HCT116 (cell line): Measurements from ENCODE around the gene EIF4EBP3. TPM values are rescaled to one million over a fixed set of nuclear protein-coding genes. Genes with fewer than 3 reads are reported as not detected.

Experiments used
- ATAC-seq: fragments of 200-7000 bp; cut with Tn5 transposase; 2 replicates; pipeline ENCODE4 v1.9.1; 2020; ENCODE audit warnings: mild to moderate bottlenecking, moderate library complexity
- BruUV-seq: library from RNA; stranded (reverse); fragments of 400-500 nt; replicated peaks from 2 replicates; lab custom pipeline; 2021; lab: Mats Ljungman, UMichigan
- CTCF ChIA-PET: fragments of 300-600 bp; sonication (Branson Sonifier 250); formaldehyde crosslinking; loops from one replicate; lab custom pipeline; 2021; ENCODE audit warnings: antibody characterized with exemption; lab: Charles Lee
- POLR2A ChIA-PET: fragments of 300-600, 350-600 bp; sonication (Branson Sonifier 250); formaldehyde crosslinking; loops from one replicate; lab custom pipeline; 2021; ENCODE audit warnings: antibody characterized with exemption; lab: Charles Lee
- RAD21 ChIA-PET, 2 experiments: fragments of 300-600 bp; sonication (Branson Sonifier 250); formaldehyde crosslinking; loops; one replicate each; lab custom pipeline; 2023; ENCODE audit warnings: low total read pairs in 2 of 2; ENCODE audit not compliant: uncharacterized antibody in 2 of 2, unreplicated experiment in 2 of 2, low non-redundant PET in 1 of 2; lab: Charles Lee
- DNase-seq: peaks from one replicate; pipeline ENCODE4 v3.0.0-alpha.2; 2010; ENCODE audit warnings: low read depth, low spot score
- H2AFZ ChIP-seq: fragments of 200-600 bp; shearing (Covaris generic), sonication (generic); 2 replicates; pipeline ENCODE4 v1.6.1; 2017; ENCODE audit warnings: low read depth, mixed run types, mixed read lengths, antibody characterized with exemption, low read length; ENCODE audit not compliant: poor library complexity, severe bottlenecking
- H3K27ac ChIP-seq: 2 replicates; pipeline ENCODE4 v1.5.1; 2012; ENCODE audit warnings: low read depth, low read length
- H3K27me3 ChIP-seq: fragments of 200-600 bp; sonication (generic); 2 replicates; pipeline ENCODE4 v1.6.1; 2016; ENCODE audit warnings: mixed run types, low read length, mixed read lengths; ENCODE audit not compliant: insufficient read depth
- H3K36me3 ChIP-seq, 2 experiments: fragments of 200-500 bp in 1 of 2; fragments of 200-600 bp in 1 of 2; sonication (Bioruptor generic) in 1 of 2; sonication (generic) in 1 of 2; 2 replicates each; pipeline versions ENCODE4 v1.5.1 to v1.6.1; 2014 to 2016; ENCODE audit warnings: low read length in 2 of 2, inconsistent platforms in 1 of 2, mixed read lengths in 1 of 2, mixed run types in 1 of 2; ENCODE audit not compliant: insufficient read depth in 2 of 2, control insufficient read depth in 1 of 2
- H3K4me1 ChIP-seq, 2 experiments: fragments of 200-600 bp in 1 of 2; sonication (generic) in 1 of 2; 2 replicates each; pipeline versions ENCODE4 v1.5.1 to v1.6.1; 2012 to 2017; ENCODE audit warnings: low read length in 2 of 2, inconsistent platforms in 1 of 2, mild to moderate bottlenecking in 1 of 2, mixed read lengths in 1 of 2, mixed run types in 1 of 2, moderate library complexity in 1 of 2; ENCODE audit not compliant: insufficient read depth in 2 of 2, control insufficient read depth in 1 of 2
- H3K4me2 ChIP-seq: fragments of 200-600 bp; sonication (generic); 2 replicates; pipeline ENCODE4 v1.6.1; 2017; ENCODE audit warnings: mixed run types, low read length, mixed read lengths
- H3K4me3 ChIP-seq, 2 experiments: fragments of 200-600 bp in 1 of 2; sonication (generic) in 1 of 2; replicated peaks in 1 of 2; 2 replicates each; pipeline ENCODE4 v1.5.1; 2011 to 2016; ENCODE audit warnings: low read length in 2 of 2, control low read depth in 1 of 2, low read depth in 1 of 2, mild to moderate bottlenecking in 1 of 2, mixed read lengths in 1 of 2, mixed run types in 1 of 2
- H3K79me2 ChIP-seq: fragments of 200-600 bp; sonication (generic); 2 replicates; pipeline ENCODE4 v1.6.1; 2017; ENCODE audit warnings: mild to moderate bottlenecking, mixed run types, low read length, moderate library complexity, mixed read lengths; ENCODE audit not compliant: insufficient read depth
- H3K9ac ChIP-seq: fragments of 200-600 bp; sonication (generic); 2 replicates; pipeline ENCODE4 v1.6.1; 2016; ENCODE audit warnings: low read length, mixed read lengths
- H3K9me2 ChIP-seq: fragments of 200-600 bp; sonication (generic), shearing (Covaris generic); 2 replicates; pipeline ENCODE4 v1.6.1; 2017; ENCODE audit warnings: mixed run types, mild to moderate bottlenecking, moderate library complexity; ENCODE audit not compliant: insufficient read depth
- H3K9me3 ChIP-seq, 2 experiments: fragments of 200-500 bp in 1 of 2; fragments of 200-600 bp in 1 of 2; sonication (Bioruptor generic) in 1 of 2; sonication (generic) in 1 of 2; 2 replicates each; pipeline ENCODE4 v1.6.1; 2014 to 2017; ENCODE audit warnings: low read length in 2 of 2, mixed read lengths in 2 of 2, inconsistent platforms in 1 of 2, low read depth in 1 of 2, mild to moderate bottlenecking in 1 of 2, mixed run types in 1 of 2, moderate library complexity in 1 of 2; ENCODE audit not compliant: control insufficient read depth in 1 of 2, insufficient read depth in 1 of 2
- H4K20me1 ChIP-seq: fragments of 200-600 bp; sonication (generic), shearing (Covaris generic); 2 replicates; pipeline ENCODE4 v1.6.1; 2017; ENCODE audit warnings: mixed run types, mild to moderate bottlenecking, moderate library complexity; ENCODE audit not compliant: insufficient read depth
- CEBPB ChIP-seq: IDR thresholded peaks from 2 replicates; pipeline ENCODE4 v1.6.1; 2012; ENCODE audit warnings: low read depth
- POLR2A ChIP-seq: IDR thresholded peaks from 2 replicates; pipeline ENCODE4 v1.7.0; 2011; ENCODE audit warnings: borderline replicate concordance; ENCODE audit not compliant: insufficient read depth, insufficient read length; ENCODE audit errors: extremely low read depth
- SP1 ChIP-seq: IDR thresholded peaks from 2 replicates; pipeline ENCODE4 v1.6.1; 2012; ENCODE audit warnings: low read depth
- SRF ChIP-seq: IDR thresholded peaks from 2 replicates; pipeline ENCODE4 v1.6.1; 2012; ENCODE audit warnings: low read depth
- TCF7L2 ChIP-seq: IDR thresholded peaks from 2 replicates; pipeline ENCODE4 v1.7.0; 2011; ENCODE audit warnings: borderline replicate concordance, inconsistent platforms; ENCODE audit not compliant: insufficient read depth, insufficient read length; ENCODE audit errors: extremely low read depth
- YY1 ChIP-seq: IDR thresholded peaks from 2 replicates; pipeline ENCODE4 v1.6.1; 2011; ENCODE audit warnings: low read length, low read depth, moderate library complexity, mild to moderate bottlenecking; ENCODE audit not compliant: insufficient replicate concordance; ENCODE audit errors: extremely low read depth
- ZFX ChIP-seq: fragments of 450-650 bp; IDR thresholded peaks from 2 replicates; pipeline ENCODE4 v1.6.1; 2017
- ZNF274 ChIP-seq: fragments of 200-500 bp; sonication (Bioruptor generic); IDR thresholded peaks from 2 replicates; pipeline ENCODE4 v1.6.1; 2014; ENCODE audit warnings: mild to moderate bottlenecking, low read depth, low read length, inconsistent platforms
- intact Hi-C: fragments of 100-400 bp; cut with micrococcal nuclease; formaldehyde crosslinking; loops from 2 replicates; pipeline ENCODE4 v1.10.0; 2022
- total RNA-seq: library from RNA; stranded (reverse); gene quantifications from one replicate; pipeline ENCODE4 v1.2.1, GENCODE V29; 2021; ENCODE audit not compliant: unreplicated experiment
- TF ChIP-seq, protein P1 (sequence below): IDR thresholded peaks from 2 replicates; pipeline ENCODE4 v1.6.1; 2012
- TF ChIP-seq, protein P2 (sequence below), 3 experiments: fragments of 200-600 bp in 1 of 3; sonication (generic) in 1 of 3; IDR thresholded peaks in 2 of 3; conservative IDR thresholded peaks in 1 of 3; 2 replicates each; pipeline ENCODE4 v1.5.1; 2012 to 2017; ENCODE audit warnings: low read depth in 2 of 3, low read length in 2 of 3, antibody characterized with exemption in 1 of 3, borderline replicate concordance in 1 of 3, control low read depth in 1 of 3, mild to moderate bottlenecking in 1 of 3, mixed read lengths in 1 of 3, mixed run types in 1 of 3, moderate library complexity in 1 of 3; ENCODE audit not compliant: insufficient read depth in 1 of 3
- TF ChIP-seq, protein P3 (sequence below): IDR thresholded peaks from 2 replicates; pipeline ENCODE4 v1.6.1; 2011; ENCODE audit warnings: mild to moderate bottlenecking, low read length, moderate library complexity; ENCODE audit not compliant: insufficient replicate concordance; ENCODE audit errors: extremely low read depth

Gene EIF4EBP3
- total RNA-seq, 1 experiment from 2014 or later, result 6.0 TPM

DNA sequence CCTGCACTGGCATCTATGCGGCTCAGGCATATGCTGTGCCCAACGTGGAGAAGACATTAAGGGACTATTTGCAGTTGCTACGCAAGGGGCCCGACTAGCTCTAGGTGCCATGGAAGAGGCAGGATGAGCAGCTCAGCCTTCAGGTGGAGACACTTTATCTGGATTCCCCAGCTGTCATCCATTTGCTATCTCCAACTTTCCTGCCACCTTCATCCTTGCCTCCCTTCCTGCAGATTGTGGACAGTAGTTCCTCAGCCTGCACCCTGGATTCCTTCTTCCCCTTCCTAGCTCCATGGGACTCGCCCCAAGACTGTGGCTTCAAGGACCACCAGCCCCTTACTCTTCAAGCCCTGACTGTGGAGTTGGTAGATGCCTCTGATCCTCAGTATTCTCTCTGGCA lies 19.2 kb downstream of the EIF4EBP3 start:
- ChIA-PET POLR2A (no interaction called here), CTCF (no interaction called here)
- intact Hi-C loops, result no loop called here

More for the DNA sequence above, 19.2 kb downstream of the EIF4EBP3 start:
- no peak overlapping the region for H3K4me2 ChIP-seq
- H3K9me2 ChIP-seq, result no peaks in the 10 kb centered on the region
- no peak overlapping the region for H3K27ac ChIP-seq
- no peak overlapping the region for H3K9ac ChIP-seq
- ATAC-seq (no peak), DNase-seq (no peak)
- H3K4me3 ChIP-seq, result no peak overlapping the region
- peaks cover 0 to 15% of the 10 kb centered on the region in 2 experiments; a peak in 3 of 4 replicates for H3K36me3 ChIP-seq
- no peaks in the 10 kb centered on the region for H3K9me3 ChIP-seq
- TF ChIP-seq TCF7L2, result no peak
- TF ChIP-seq ZNF274, result no peak
- TF ChIP-seq CEBPB, result no peak
- no peak for TF ChIP-seq SRF
- TF ChIP-seq, protein P1, sequence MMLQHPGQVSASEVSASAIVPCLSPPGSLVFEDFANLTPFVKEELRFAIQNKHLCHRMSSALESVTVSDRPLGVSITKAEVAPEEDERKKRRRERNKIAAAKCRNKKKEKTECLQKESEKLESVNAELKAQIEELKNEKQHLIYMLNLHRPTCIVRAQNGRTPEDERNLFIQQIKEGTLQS, result no peak
- TF ChIP-seq SP1, result no peak
- no peak for TF ChIP-seq POLR2A
- TF ChIP-seq, protein P2, sequence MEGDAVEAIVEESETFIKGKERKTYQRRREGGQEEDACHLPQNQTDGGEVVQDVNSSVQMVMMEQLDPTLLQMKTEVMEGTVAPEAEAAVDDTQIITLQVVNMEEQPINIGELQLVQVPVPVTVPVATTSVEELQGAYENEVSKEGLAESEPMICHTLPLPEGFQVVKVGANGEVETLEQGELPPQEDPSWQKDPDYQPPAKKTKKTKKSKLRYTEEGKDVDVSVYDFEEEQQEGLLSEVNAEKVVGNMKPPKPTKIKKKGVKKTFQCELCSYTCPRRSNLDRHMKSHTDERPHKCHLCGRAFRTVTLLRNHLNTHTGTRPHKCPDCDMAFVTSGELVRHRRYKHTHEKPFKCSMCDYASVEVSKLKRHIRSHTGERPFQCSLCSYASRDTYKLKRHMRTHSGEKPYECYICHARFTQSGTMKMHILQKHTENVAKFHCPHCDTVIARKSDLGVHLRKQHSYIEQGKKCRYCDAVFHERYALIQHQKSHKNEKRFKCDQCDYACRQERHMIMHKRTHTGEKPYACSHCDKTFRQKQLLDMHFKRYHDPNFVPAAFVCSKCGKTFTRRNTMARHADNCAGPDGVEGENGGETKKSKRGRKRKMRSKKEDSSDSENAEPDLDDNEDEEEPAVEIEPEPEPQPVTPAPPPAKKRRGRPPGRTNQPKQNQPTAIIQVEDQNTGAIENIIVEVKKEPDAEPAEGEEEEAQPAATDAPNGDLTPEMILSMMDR (IDR thresholded peaks at IDR 0.05 in 2 of 3, conservative IDR thresholded peaks at IDR 0.05 in 1 of 3; ENCODE audit: borderline replicate concordance in 1 of 3, insufficient read depth in 1 of 3, low read depth in 2 of 3, low read length in 2 of 3), result no peak
- TF ChIP-seq, protein P3, sequence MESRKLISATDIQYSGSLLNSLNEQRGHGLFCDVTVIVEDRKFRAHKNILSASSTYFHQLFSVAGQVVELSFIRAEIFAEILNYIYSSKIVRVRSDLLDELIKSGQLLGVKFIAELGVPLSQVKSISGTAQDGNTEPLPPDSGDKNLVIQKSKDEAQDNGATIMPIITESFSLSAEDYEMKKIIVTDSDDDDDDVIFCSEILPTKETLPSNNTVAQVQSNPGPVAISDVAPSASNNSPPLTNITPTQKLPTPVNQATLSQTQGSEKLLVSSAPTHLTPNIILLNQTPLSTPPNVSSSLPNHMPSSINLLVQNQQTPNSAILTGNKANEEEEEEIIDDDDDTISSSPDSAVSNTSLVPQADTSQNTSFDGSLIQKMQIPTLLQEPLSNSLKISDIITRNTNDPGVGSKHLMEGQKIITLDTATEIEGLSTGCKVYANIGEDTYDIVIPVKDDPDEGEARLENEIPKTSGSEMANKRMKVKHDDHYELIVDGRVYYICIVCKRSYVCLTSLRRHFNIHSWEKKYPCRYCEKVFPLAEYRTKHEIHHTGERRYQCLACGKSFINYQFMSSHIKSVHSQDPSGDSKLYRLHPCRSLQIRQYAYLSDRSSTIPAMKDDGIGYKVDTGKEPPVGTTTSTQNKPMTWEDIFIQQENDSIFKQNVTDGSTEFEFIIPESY, result no peak
- no peak for TF ChIP-seq YY1
- no peak for TF ChIP-seq ZFX
- peaks cover 7 to 19% of the 10 kb centered on the region in 2 experiments; a peak in 3 of 4 replicates for H3K4me1 ChIP-seq
- RAD21 ChIA-PET, result no interaction called here
- no peak overlapping the region for H2AFZ ChIP-seq
- no TSS peak for BruUV-seq
- H4K20me1 ChIP-seq, result no peaks in the 10 kb centered on the region
- H3K27me3 ChIP-seq, result no peaks in the 10 kb centered on the region
- H3K79me2 ChIP-seq, result peaks cover 27% of the 10 kb centered on the region
